Measurements from ENCODE around the gene GRB10.

The GRB10 gene

GRCh38 chr7:50693455-50694130 lies 89.1 kb downstream of the GRB10 start:
- DNase-seq (ENCODE audit: low read depth in 2 of 2), result no peak

- DNase-seq (ENCODE audit: low read depth in 2 of 2), result no peak
These were observed 92.1 kb downstream of the GRB10 start for GRCh38 chr7:50690541-50691011.

- DNase-seq (ENCODE audit: low read depth in 2 of 2), result no peak
These were observed 94.5 kb downstream of the GRB10 start for GRCh38 chr7:50688226-50688590.

- DNase-seq (ENCODE audit: low read depth in 2 of 2), result no peak
These were observed 95.0 kb downstream of the GRB10 start for GRCh38 chr7:50687575-50688225.

- DNase-seq (ENCODE audit: low read depth in 2 of 2), result no peak
These were observed 95.6 kb downstream of the GRB10 start for GRCh38 chr7:50687096-50687495.

- DNase-seq (ENCODE audit: low read depth in 2 of 2), result no peak
These were observed 97.3 kb downstream of the GRB10 start for GRCh38 chr7:50685135-50686065.

- no peak for DNase-seq (ENCODE audit: low read depth in 2 of 2)
These were observed 98.0 kb downstream of the GRB10 start for GRCh38 chr7:50684713-50685075.

- DNase-seq (ENCODE audit: low read depth in 2 of 2), result no peak
These were observed 98.5 kb downstream of the GRB10 start for GRCh38 chr7:50684011-50684712.

- no peak for DNase-seq (ENCODE audit: low read depth in 2 of 2)
These were observed 100.1 kb downstream of the GRB10 start for GRCh38 chr7:50682573-50682972.

GRCh38 chr7:50682079-50682478 lies 100.6 kb downstream of the GRB10 start:
- no peak for DNase-seq (ENCODE audit: low read depth in 2 of 2)

- no peak for DNase-seq (ENCODE audit: low read depth in 2 of 2)
These were observed 101.2 kb downstream of the GRB10 start for GRCh38 chr7:50681432-50682045.

- no peak for DNase-seq (ENCODE audit: low read depth in 2 of 2)
These were observed 103.3 kb downstream of the GRB10 start for GRCh38 chr7:50679218-50680007.

GRCh38 chr7:50678586-50678985 lies 104.1 kb downstream of the GRB10 start:
- DNase-seq (ENCODE audit: low read depth in 2 of 2), result no peak

GRCh38 chr7:50677638-50677996 lies 105.1 kb downstream of the GRB10 start:
- no peak for DNase-seq (ENCODE audit: low read depth in 2 of 2)

GRCh38 chr7:50676740-50677637 lies 105.7 kb downstream of the GRB10 start:
- DNase-seq (ENCODE audit: low read depth in 2 of 2), result no peak

- DNase-seq (ENCODE audit: low read depth in 2 of 2), result no peak
These were observed 106.6 kb downstream of the GRB10 start for GRCh38 chr7:50676079-50676478.

GRCh38 chr7:50674896-50675835 lies 107.5 kb downstream of the GRB10 start:
- DNase-seq (ENCODE audit: low read depth in 2 of 2), result no peak

- no peak for DNase-seq (ENCODE audit: low read depth in 2 of 2)
These were observed 108.4 kb downstream of the GRB10 start for GRCh38 chr7:50674299-50674698.

- no peak for DNase-seq (ENCODE audit: low read depth in 2 of 2)
These were observed 109.6 kb downstream of the GRB10 start for GRCh38 chr7:50673096-50673495.

Data from activated CD8-positive, alpha-beta memory T cell treated with anti-CD3 and anti-CD28 coated beads for 4 hours (primary cell).